GM18499 (cell line): ENCODE results near the gene RXRG.

ENCODE experiments used
- ATAC-seq: cut with Tn5 transposase; IDR thresholded peaks from one replicate; pipeline ENCODE4 v1.9.1; 2021; ENCODE audit warnings: moderate number of reproducible peaks; ENCODE audit not compliant: insufficient read depth, unreplicated experiment

Gene RXRG

DNA sequence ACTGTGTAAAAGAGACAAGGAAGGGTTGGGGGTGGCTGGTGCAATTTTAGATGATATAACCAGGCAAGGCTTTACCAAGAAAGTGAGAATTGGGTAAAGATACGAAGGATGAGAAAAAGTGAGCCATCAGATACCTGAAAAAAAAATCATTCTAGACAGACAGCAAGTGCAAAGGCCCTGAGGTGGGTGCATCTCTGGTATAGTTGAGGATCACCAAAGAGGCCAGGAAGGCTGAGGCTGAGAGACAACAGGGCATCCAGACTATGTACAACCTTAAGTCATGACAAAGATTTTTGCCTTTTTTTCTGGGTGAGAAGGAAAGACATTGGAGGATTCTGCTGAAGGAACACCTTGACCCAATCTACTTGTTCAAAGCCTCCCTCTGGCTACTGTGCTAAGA lies 29.9 kb downstream of the RXRG start:
- ATAC-seq = no peak

DNA sequence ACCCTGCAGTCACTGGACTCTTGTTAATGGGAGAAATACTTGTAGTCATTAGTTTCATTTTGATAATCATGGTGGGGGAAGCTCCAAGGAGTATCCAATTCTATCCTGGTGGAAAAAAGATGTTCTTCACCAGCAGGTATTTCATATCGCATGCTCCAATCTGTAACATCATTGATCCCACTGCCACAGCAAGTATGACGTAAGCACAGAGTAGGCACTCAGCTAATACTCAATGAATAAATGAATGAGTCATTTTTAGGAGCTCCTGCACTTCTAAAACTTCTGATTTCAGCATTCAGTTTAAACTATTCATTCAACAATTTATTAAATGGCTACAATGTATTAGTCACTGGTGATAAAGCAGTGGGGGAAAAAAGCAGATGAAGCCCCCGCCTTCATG lies 30.3 kb downstream of the RXRG start:
- ATAC-seq = no peak

- no peak for ATAC-seq
Measured at GRCh38 chr1:165411396-165411795, 33.5 kb downstream of the RXRG start.

GRCh38 chr1:165409657-165410358 lies 35.1 kb downstream of the RXRG start:
- ATAC-seq = no peak

GRCh38 chr1:165408518-165408917 lies 36.4 kb downstream of the RXRG start:
- no peak for ATAC-seq

DNA sequence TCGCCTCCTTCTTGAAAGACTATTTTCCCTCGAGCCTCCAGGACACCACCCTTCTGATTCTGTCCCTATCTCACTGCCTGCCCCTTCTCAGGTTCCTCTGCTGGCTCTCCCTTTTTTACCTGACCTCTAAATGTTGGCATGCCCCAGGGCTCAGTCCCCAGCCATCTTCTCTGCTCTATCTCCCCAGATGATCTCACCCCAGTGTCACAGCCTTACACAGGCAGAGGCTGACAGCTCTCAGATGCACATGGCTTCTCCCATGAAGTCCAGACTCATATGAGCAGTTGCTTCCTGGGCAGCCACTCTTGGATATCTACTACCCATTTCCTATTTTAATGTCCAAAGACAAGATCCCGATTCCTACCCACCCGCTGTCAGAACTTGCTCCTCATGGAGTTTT lies 37.5 kb downstream of the RXRG start:
- ATAC-seq = no peak

- no peak for ATAC-seq
Measured at GRCh38 chr1:165403835-165404482, 41.0 kb downstream of the RXRG start.

DNA sequence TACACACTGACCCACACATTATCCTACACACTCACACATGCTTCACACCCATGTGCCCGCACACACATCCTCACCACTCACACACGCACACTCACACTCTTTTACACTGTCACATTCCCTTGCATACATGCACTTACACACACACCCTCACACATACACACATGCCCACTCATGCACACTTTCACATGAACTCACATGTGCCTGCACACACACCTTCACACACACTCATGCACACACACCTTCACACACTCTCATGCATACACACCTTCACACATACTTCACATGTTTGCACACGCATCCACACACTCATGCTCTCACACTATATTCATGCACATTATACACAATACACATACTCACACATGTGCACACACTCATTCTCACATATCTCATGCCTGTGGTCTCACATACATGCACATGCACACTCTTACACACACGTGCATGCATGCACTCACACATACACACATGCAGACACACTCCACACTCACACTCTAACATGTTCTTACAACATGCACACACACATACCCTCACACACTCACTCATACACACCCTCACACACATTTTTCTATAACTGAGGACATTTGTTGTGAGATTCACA lies 42.3 kb downstream of the RXRG start:
- no peak for ATAC-seq

GRCh38 chr1:165397944-165398343 lies 47.0 kb downstream of the RXRG start:
- ATAC-seq = no peak

- ATAC-seq = no peak
Measured at GRCh38 chr1:165395901-165396300, 49.0 kb downstream of the RXRG start.

DNA sequence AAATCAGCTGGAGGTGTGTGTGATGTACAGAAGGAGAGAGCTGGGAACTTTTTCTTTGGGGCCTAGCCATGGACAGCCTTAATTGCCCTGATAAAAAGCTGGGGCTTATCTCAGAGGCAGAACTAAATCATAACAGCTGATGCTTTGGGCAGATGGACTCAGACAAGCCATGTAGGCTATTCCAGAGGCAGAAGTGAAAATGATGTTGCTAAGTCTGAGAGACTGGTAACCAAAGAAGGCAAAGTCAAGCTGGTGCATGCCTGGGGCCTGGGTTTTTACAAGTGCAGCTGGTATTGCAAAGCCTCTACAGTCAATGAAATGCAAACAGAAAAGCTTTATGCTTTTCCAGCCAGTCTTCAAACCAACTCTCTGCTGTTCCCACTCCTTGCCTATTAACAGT lies 49.4 kb downstream of the RXRG start:
- ATAC-seq = no peak

- peak; percentile 84 for ATAC-seq
Measured at GRCh38 chr1:165392634-165393571, 52.0 kb downstream of the RXRG start.

DNA sequence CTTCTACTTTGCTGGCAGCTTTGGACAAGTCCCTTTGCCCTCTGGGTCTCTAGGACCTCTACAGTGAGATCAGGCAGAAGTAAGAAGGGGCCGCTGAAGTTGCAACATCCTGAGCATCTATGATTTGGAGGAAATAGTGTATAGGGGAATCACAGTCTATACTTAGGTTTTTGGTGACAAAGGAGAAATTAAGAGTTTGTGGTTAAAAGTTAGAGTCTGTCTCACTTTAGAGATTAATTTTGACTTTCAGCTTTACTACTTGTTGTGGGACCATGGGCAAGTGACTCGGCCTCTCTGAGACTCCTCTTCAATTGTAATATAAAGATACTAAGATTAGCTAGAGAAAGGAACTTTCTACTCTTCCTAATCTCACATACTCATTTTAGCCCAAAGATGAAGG lies 55.3 kb downstream of the RXRG start:
- no peak for ATAC-seq

DNA sequence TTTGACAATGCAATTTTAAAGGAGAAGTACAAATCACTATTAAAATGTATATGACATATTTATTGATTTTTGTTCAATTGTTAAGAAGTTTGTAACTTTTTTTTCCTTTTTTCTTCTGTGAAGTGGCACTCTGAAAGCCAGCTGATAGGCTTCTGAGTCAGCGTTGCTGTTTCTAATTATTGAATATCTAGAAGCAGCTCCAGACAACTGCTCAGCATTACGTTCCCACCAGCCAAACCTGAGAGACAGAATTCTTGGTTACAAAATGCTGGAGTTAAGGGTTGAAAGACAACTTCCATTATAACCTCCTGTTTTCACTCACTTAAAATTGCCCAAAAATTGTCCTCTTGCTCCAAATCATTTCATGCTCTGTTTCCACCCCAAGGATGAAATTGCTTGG lies 57.0 kb downstream of the RXRG start:
- no peak for ATAC-seq

DNA sequence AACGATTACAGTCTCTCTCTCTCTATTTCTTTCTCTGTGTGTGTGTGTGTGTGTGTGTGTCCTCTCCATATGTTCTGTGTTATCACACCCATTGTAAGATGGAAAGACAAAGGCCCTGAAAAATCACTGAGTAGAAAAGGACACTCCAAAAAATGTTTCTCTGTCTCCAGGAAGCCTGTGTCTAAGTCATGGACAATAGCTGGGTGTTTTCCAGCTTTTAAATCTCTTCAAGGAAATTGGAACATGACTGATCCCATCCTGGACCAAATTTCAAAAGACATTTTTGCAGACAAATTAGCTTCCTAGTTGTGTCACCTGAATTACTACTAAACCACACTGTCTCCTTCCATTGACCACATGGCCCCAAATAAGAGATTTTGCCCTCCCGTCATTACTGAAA lies 57.4 kb downstream of the RXRG start:
- no peak for ATAC-seq

GRCh38 chr1:165383599-165384405 lies 61.1 kb downstream of the RXRG start:
- ATAC-seq = no peak

- ATAC-seq = no peak
Measured at GRCh38 chr1:165383067-165383466, 61.9 kb downstream of the RXRG start.

DNA sequence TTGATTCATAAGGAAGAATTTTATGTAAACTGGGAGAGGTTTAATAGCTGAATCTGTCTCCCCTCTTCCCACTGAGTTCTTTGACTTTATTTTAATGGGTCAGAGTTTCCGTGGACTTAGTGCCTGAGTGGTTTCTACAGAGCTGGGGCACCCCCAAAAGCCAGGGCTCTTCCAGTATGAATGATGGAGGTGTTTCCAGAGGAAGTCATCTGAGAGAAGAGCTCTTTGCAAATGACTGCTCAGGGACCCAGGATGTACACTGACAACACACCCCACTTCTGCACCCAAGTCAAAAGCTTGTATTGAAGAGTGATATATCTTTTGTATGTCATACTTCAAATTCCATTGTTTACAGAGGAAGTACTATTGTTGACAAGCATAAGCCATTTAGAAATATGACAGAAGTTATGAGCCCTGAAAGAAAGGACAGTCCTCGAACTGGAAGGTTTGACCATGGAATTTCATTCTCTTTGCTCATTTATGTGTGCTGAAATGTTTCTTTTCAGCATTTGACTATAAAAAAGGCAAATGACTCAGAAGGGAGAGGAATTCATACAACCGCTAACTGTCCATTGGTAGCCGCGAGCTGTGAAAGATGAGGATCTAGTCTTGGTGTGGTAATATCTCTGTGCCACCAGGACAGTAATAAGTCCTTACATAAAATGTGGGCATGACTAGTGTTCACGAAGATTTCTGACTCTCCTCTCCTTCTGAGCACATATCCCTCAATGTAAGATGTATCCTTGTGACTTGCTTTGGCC lies 63.0 kb downstream of the RXRG start:
- no peak for ATAC-seq

DNA sequence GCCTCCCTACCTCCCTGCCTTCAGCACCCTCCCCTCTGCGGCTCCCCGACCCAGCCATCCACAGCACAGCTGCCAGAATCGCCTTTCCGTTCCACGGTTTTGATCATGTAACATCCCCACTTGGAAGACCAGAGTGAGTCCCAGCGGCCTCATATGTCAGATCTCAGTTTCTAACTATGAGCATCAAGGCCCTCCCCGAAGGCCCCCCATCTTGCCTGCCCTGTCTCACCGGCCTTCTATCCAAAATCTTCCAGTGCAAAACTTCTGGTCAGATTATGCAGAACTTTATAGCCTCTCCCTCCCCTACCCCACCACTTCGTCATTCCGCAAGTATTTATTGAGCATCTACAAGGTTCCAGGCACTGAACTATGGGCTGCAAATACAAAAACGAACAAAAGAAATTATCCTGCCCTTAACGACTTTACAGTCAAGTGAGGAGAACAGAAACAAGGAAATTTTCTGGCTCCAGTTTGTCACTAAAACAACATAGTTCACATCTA lies 68.1 kb downstream of the RXRG start:
- no peak for ATAC-seq
